Erythroblast (primary cell): ENCODE measurements around the gene DAB2IP.

Source experiments
- GATA1 ChIP-seq: IDR thresholded peaks from 2 replicates; pipeline ENCODE4 v1.6.1; 2011; ENCODE audit warnings: low read depth, mild to moderate bottlenecking, control low read depth, low read length, moderate library complexity
- POLR2A ChIP-seq: IDR thresholded peaks from 2 replicates; pipeline ENCODE4 v1.6.1; 2011; ENCODE audit warnings: mild to moderate bottlenecking, low read length

DNA sequence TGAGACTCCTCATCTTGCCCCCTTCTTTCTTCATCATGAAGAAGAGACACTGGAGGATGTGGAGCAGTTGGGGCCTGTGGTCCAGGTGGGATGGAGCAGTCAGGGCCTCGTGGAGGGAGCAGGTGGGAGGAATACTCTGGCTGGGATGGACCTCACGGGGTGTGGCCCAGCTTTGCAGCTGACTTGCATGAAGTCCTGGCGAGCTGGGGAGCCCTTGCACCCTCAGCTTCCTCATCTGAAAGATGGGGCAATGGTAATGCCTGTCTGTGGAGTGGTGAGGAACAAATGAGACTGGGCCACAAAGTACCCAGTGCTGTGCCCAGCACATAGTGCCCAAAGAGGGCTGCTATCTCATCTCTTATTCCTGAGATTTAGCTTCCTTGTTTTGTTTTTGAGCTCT lies 91.5 kb downstream of the DAB2IP start:
- TF ChIP-seq POLR2A = no peak
- no peak for TF ChIP-seq GATA1
